ENCODE data around the gene LAMA2.

Gene LAMA2

DNA sequence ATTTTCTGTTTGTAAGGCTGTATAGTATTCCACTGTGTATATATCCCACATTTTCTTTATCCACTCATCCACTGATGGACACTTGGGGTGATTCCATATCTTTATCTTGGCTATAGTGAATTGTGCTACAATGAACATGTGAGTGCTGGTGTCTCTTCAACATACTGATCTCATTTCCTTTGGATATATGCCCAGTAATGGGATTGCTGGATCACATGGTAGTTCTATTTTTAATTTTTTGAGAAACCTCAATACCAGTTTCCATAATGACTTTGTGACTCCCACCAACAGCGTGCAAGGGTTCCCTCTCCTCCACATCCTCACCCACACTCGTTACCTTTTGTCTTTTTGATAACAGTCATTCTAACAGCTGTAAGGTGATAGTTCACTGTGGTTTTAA is 661.0 kb downstream of the LAMA2 start:
- no peak overlapping the region for H3K9ac ChIP-seq (ENCODE audit: low read depth, low read length, poor library complexity, severe bottlenecking)
- TF ChIP-seq, protein P1, sequence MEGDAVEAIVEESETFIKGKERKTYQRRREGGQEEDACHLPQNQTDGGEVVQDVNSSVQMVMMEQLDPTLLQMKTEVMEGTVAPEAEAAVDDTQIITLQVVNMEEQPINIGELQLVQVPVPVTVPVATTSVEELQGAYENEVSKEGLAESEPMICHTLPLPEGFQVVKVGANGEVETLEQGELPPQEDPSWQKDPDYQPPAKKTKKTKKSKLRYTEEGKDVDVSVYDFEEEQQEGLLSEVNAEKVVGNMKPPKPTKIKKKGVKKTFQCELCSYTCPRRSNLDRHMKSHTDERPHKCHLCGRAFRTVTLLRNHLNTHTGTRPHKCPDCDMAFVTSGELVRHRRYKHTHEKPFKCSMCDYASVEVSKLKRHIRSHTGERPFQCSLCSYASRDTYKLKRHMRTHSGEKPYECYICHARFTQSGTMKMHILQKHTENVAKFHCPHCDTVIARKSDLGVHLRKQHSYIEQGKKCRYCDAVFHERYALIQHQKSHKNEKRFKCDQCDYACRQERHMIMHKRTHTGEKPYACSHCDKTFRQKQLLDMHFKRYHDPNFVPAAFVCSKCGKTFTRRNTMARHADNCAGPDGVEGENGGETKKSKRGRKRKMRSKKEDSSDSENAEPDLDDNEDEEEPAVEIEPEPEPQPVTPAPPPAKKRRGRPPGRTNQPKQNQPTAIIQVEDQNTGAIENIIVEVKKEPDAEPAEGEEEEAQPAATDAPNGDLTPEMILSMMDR (conservative IDR thresholded peaks at IDR 0.05; ENCODE audit: low read length), result no peak
- no peak for TF ChIP-seq EZH2phosphoT487 (IDR thresholded peaks at IDR 0.05; ENCODE audit: borderline replicate concordance)
- H3F3A ChIP-seq (ENCODE audit: low read depth), result no peaks in the 10 kb centered on the region
- H3K4me1 ChIP-seq (ENCODE audit: insufficient read depth, low read length, poor library complexity, severe bottlenecking), result peaks cover 4% of the 10 kb centered on the region
- no peak overlapping the region for H3K4me3 ChIP-seq (ENCODE audit: low read length, poor library complexity, severe bottlenecking)
- H3K4me2 ChIP-seq (ENCODE audit: low read depth, low read length, poor library complexity, severe bottlenecking), result no peak overlapping the region
- H3K9me2 ChIP-seq (replicated peaks; ENCODE audit: low read depth, low read length), result no peaks in the 10 kb centered on the region
- H3K27me3 ChIP-seq (ENCODE audit: insufficient read depth, low read length, poor library complexity, severe bottlenecking), result no peaks in the 10 kb centered on the region
- no peaks in the 10 kb centered on the region for H3K79me2 ChIP-seq (ENCODE audit: insufficient read depth, low read length)
- H3K9me3 ChIP-seq (ENCODE audit: insufficient read depth, low read depth, low read length), result no peaks in the 10 kb centered on the region
- no peak overlapping the region for H2AFZ ChIP-seq (ENCODE audit: low read length)
- no peaks in the 10 kb centered on the region for H4K20me1 ChIP-seq (ENCODE audit: insufficient read depth, low read length, poor library complexity, severe bottlenecking)
- no peaks in the 10 kb centered on the region for H3K36me3 ChIP-seq (ENCODE audit: insufficient read depth, low read length)

DNA sequence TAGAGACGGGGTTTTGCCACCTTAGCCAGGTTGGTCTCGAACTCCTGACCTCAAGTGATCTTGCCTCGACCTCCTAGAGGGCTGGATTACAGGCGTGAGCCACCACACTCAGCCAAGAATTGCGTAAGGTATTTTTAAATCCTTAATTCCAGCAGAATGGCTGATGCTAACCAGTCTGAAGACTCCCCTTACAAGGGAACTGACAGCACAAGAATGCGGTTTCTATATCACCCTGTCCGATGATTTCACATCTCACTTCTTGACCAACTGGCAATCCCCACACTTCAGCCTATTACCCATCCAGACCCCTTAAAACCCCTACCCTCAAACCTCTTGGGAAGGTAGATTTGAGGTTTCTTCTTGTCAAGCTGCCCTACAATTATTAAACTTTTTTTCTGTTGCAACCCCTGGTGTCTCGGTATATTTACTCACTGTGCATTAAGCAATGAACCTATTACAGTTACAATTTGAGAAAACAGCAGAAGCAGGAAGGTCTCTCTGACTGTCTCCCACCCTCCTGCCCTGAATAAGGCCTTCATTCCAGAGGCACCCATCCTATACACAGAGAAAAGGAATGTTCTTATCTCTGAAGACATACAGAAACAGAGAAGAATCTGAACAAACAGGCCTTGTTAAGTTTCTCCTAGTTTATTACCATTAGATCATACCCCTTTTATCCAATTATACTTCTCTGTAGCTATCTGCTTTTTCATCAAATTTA is 662.1 kb downstream of the LAMA2 start:
- no peaks in the 10 kb centered on the region for H3F3A ChIP-seq (ENCODE audit: low read depth)
- H4K20me1 ChIP-seq (ENCODE audit: insufficient read depth, low read length, poor library complexity, severe bottlenecking), result no peaks in the 10 kb centered on the region
- peaks cover 4% of the 10 kb centered on the region for H3K4me1 ChIP-seq (ENCODE audit: insufficient read depth, low read length, poor library complexity, severe bottlenecking)
- no peak overlapping the region for H3K9ac ChIP-seq (ENCODE audit: low read depth, low read length, poor library complexity, severe bottlenecking)
- no peaks in the 10 kb centered on the region for H3K9me2 ChIP-seq (replicated peaks; ENCODE audit: low read depth, low read length)
- H3K9me3 ChIP-seq (ENCODE audit: insufficient read depth, low read depth, low read length), result no peaks in the 10 kb centered on the region
- TF ChIP-seq EZH2phosphoT487 (IDR thresholded peaks at IDR 0.05; ENCODE audit: borderline replicate concordance), result no peak
- TF ChIP-seq, protein P1 (conservative IDR thresholded peaks at IDR 0.05; ENCODE audit: low read length), result no peak
- H3K27me3 ChIP-seq (ENCODE audit: insufficient read depth, low read length, poor library complexity, severe bottlenecking), result no peaks in the 10 kb centered on the region
- no peaks in the 10 kb centered on the region for H3K79me2 ChIP-seq (ENCODE audit: insufficient read depth, low read length)
- H2AFZ ChIP-seq (ENCODE audit: low read length), result no peak overlapping the region
- H3K4me2 ChIP-seq (ENCODE audit: low read depth, low read length, poor library complexity, severe bottlenecking), result no peak overlapping the region
- H3K4me3 ChIP-seq (ENCODE audit: low read length, poor library complexity, severe bottlenecking), result no peak overlapping the region
- H3K36me3 ChIP-seq (ENCODE audit: insufficient read depth, low read length), result no peaks in the 10 kb centered on the region

DNA sequence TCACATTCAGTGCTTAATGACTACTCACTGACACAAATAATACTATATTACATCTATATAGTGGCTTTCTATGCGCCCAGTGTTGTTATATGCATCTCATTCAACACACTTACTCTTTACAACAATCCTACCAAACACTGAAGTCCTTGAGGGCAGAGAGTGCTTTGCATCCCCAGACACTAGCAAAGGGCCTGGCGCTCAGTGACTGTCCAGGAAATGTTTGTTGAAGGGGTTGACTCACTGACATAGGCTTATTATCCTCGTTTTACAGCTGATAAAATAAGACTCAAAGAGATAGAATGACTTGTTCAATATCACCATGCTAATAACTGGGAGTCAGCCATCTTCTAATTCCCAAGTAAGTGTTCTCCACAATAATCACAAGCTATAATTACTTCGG is 663.8 kb downstream of the LAMA2 start:
- Histone ChIP-seq H4K20me1 (ENCODE audit: insufficient read depth, low read length, poor library complexity, severe bottlenecking) (no peaks in the 10 kb centered on the region), H2AFZ (ENCODE audit: low read length) (no peak overlapping the region), H3K9me3 (ENCODE audit: insufficient read depth, low read depth, low read length) (no peaks in the 10 kb centered on the region), H3K4me1 (ENCODE audit: insufficient read depth, low read length, poor library complexity, severe bottlenecking) (peaks cover 4% of the 10 kb centered on the region), H3K27me3 (ENCODE audit: insufficient read depth, low read length, poor library complexity, severe bottlenecking) (no peaks in the 10 kb centered on the region), H3K9me2 (replicated peaks; ENCODE audit: low read depth, low read length) (no peaks in the 10 kb centered on the region), H3K36me3 (ENCODE audit: insufficient read depth, low read length) (no peaks in the 10 kb centered on the region), H3K4me3 (ENCODE audit: low read length, poor library complexity, severe bottlenecking) (no peak overlapping the region), H3K9ac (ENCODE audit: low read depth, low read length, poor library complexity, severe bottlenecking) (no peak overlapping the region), H3K79me2 (ENCODE audit: insufficient read depth, low read length) (no peaks in the 10 kb centered on the region), H3F3A (ENCODE audit: low read depth) (no peaks in the 10 kb centered on the region), H3K4me2 (ENCODE audit: low read depth, low read length, poor library complexity, severe bottlenecking) (no peak overlapping the region)
- TF ChIP-seq, protein P1 (conservative IDR thresholded peaks at IDR 0.05; ENCODE audit: low read length), result no peak
- no peak for TF ChIP-seq EZH2phosphoT487 (IDR thresholded peaks at IDR 0.05; ENCODE audit: borderline replicate concordance)
